Spleen (tissue), 11 donors: ENCODE measurements around the gene ZNF436. TPM values are rescaled to one million over a fixed set of nuclear protein-coding genes. Genes with fewer than 3 reads are reported as not detected.

ENCODE experiments used
- DNase-seq: peaks from one replicate; pipeline ENCODE4 v3.0.0-alpha.2; 2020
- H3K27ac ChIP-seq, 8 donors: fragments of 200-600 bp; sonication (generic) in 7 of 8; 1 replicate in 4 of 8; 2 replicates in 4 of 8; pipeline versions ENCODE4 v1.5.0 to v1.8.0; 2016 to 2021; ENCODE audit warnings: inconsistent platforms in 4 of 8, mild to moderate bottlenecking in 4 of 8, moderate library complexity in 1 of 8
- H3K27me3 ChIP-seq, 7 donors: fragments of 200-600 bp; sonication (generic) in 6 of 7; replicated peaks in 1 of 7; 1 replicate in 4 of 7; 2 replicates in 3 of 7; pipeline versions ENCODE4 v1.5.0 to v1.8.0; 2016 to 2021; ENCODE audit warnings: inconsistent platforms in 3 of 7, mild to moderate bottlenecking in 1 of 7
- H3K36me3 ChIP-seq, 6 donors: fragments of 200-600 bp; sonication (generic) in 5 of 6; 1 replicate in 4 of 6; 2 replicates in 2 of 6; pipeline versions ENCODE4 v1.5.0 to v1.8.0; 2016 to 2021; ENCODE audit warnings: inconsistent platforms in 2 of 6
- H3K4me1 ChIP-seq, 6 donors: fragments of 200-600 bp; sonication (generic) in 5 of 6; 1 replicate in 3 of 6; 2 replicates in 3 of 6; pipeline versions ENCODE4 v1.5.0 to v1.8.0; 2016 to 2021; ENCODE audit warnings: inconsistent platforms in 3 of 6
- H3K4me3 ChIP-seq, 8 donors: fragments of 200-600 bp; sonication (generic) in 7 of 8; 1 replicate in 4 of 8; 2 replicates in 4 of 8; pipeline versions ENCODE4 v1.5.0 to v1.8.0; 2016 to 2021; ENCODE audit warnings: inconsistent platforms in 4 of 8, mild to moderate bottlenecking in 4 of 8, moderate library complexity in 2 of 8
- H3K9me3 ChIP-seq, 8 donors: fragments of 200-600 bp; sonication (generic) in 7 of 8; 1 replicate in 4 of 8; 2 replicates in 4 of 8; pipeline versions ENCODE4 v1.5.0 to v1.8.0; 2016 to 2021; ENCODE audit warnings: inconsistent platforms in 4 of 8
- CTCF ChIP-seq, 11 experiments: fragments of 200-600 bp in 7 of 11; fragments of 450-650 bp in 4 of 11; sonication (generic) in 4 of 11; IDR thresholded peaks in 8 of 11; conservative IDR thresholded peaks in 3 of 11; 1 replicate in 7 of 11; 2 replicates in 4 of 11; pipeline versions ENCODE4 v1.4.0 to v1.8.0; 2016 to 2021; ENCODE audit warnings: antibody characterized with exemption in 11 of 11, inconsistent platforms in 4 of 11, mild to moderate bottlenecking in 1 of 11
- POLR2A ChIP-seq, 3 donors: fragments of 450-650 bp; IDR thresholded peaks; one replicate each; pipeline ENCODE4 v1.5.1; 2017; ENCODE audit warnings: antibody characterized with exemption in 3 of 3, mild to moderate bottlenecking in 1 of 3
- POLR2AphosphoS5 ChIP-seq, 3 donors: sonication (generic); formaldehyde crosslinking; IDR thresholded peaks; one replicate each; pipeline ENCODE4 v1.5.1; 2017; ENCODE audit warnings: antibody characterized with exemption in 3 of 3
- WGBS, 5 donors: extraction: QIAGEN DNeasy Blood & Tissue Kit in 3 of 5; methylation state at CpG; one replicate each; pipeline versions ENCODE4 v1.1.5 to v1.1.7; 2013 to 2018; 5-methylcytosine and 5-hydroxymethylcytosine counted together
- intact Hi-C: fragments of 100-400 bp; cut with DNase I; formaldehyde crosslinking; loops from one replicate; pipeline ENCODE4 v1.15.0; 2023; ENCODE audit warnings: low total_unique reads
- polyA plus RNA-seq, 3 donors: library from polyadenylated mRNA; stranded (reverse); fragments of 200-250 nt; gene quantifications; one replicate each; pipeline ENCODE4 v1.2.1, GENCODE V29; 2013
- total RNA-seq, 7 donors: library from RNA; depleted of rRNA in 3 of 7; stranded (reverse); fragments of >200 nt in 3 of 7; fragmentation: NEBNext Ultra II Directional in 4 of 7; extraction: Animal tissue kit (Norgen Biotek cat#: 25700) in 4 of 7; gene quantifications; one replicate each; pipeline versions ENCODE4 v1.1.0 to v1.2.1, GENCODE V29; 2016 to 2021
- donor health status: healthy with polysubstance abuse.
- donor health status: DM: no; HTN: no; CAD: no; lungs with moderate emphysema.
- donor health status: DM: no; HTN: no; CAD: no.
- donor health status: Bipolar disorder and iron deficiency.
- donor health status: healthy.
- donor health status: DM: no; HTN: no; CAD: no.
- donor health status: DM: yes; HTN: yes; CAD: no.

The ZNF436 gene
- total and polyA plus RNA-seq, 10 donors = 2.8 to 32.1 (median 18.5) TPM

GRCh38 chr1:23387494-23387893 lies 17.9 kb upstream of the ZNF436 start:
- Histone ChIP-seq H3K4me3 (no peak overlapping the region), H3K27me3 (no peaks in the 10 kb centered on the region), H3K36me3 (no peaks in the 10 kb centered on the region), H3K9me3 (no peaks in the 10 kb centered on the region), H3K27ac (no peak overlapping the region), H3K4me1 (peaks cover 0 to 18% (median 6%) of the 10 kb centered on the region in 6 donors)
- 73 to 89% (median 86%) methylated on average over 8 of the region's 8 CpGs for WGBS, 5 donors
- DNase-seq = no peak
- TF ChIP-seq POLR2A (IDR thresholded peaks at IDR 0.05) (no peak), POLR2AphosphoS5 (IDR thresholded peaks at IDR 0.05) (no peak), CTCF (IDR thresholded peaks at IDR 0.05 in 8 of 11, conservative IDR thresholded peaks at IDR 0.05 in 3 of 11) (no peak)
- intact Hi-C loops = no loop called here

GRCh38 chr1:23385119-23385621 lies 15.5 kb upstream of the ZNF436 start:
- 74 to 86% (median 83%) methylated on average over 14 of the region's 14 CpGs for WGBS, 5 donors
- Histone ChIP-seq H3K27ac (peak overlapping the region in 2 of 8 donors; percentile 8 to 23), H3K27me3 (no peaks in the 10 kb centered on the region), H3K4me1 (peaks cover 0 to 18% (median 6%) of the 10 kb centered on the region in 6 donors), H3K9me3 (no peaks in the 10 kb centered on the region), H3K36me3 (no peaks in the 10 kb centered on the region), H3K4me3 (no peak overlapping the region)
- intact Hi-C loops = no loop called here
- TF ChIP-seq POLR2AphosphoS5 (IDR thresholded peaks at IDR 0.05) (no peak), POLR2A (IDR thresholded peaks at IDR 0.05) (no peak), CTCF (IDR thresholded peaks at IDR 0.05 in 8 of 11, conservative IDR thresholded peaks at IDR 0.05 in 3 of 11) (no peak)
- no peak for DNase-seq

- 71 to 79% (median 76%) methylated on average over 10 to 11 of the region's 11 CpGs for WGBS, 5 donors
- TF ChIP-seq POLR2AphosphoS5 (IDR thresholded peaks at IDR 0.05) (no peak), CTCF (IDR thresholded peaks at IDR 0.05 in 8 of 11, conservative IDR thresholded peaks at IDR 0.05 in 3 of 11) (no peak), POLR2A (IDR thresholded peaks at IDR 0.05) (no peak)
- intact Hi-C loops = no loop called here
- Histone ChIP-seq H3K27ac (peak overlapping the region in 3 of 8 donors; percentile 13 to 46 (median 23)), H3K36me3 (no peaks in the 10 kb centered on the region), H3K9me3 (no peaks in the 10 kb centered on the region), H3K27me3 (no peaks in the 10 kb centered on the region), H3K4me1 (peaks cover 0 to 18% (median 6%) of the 10 kb centered on the region in 6 donors), H3K4me3 (no peak overlapping the region)
- no peak for DNase-seq
Measured at GRCh38 chr1:23384312-23385058, 14.8 kb upstream of the ZNF436 start.

GRCh38 chr1:23383577-23384311 lies 14.1 kb upstream of the ZNF436 start:
- Histone ChIP-seq H3K27ac (peak overlapping the region in 3 of 8 donors; percentile 13 to 46 (median 23)), H3K4me1 (peaks cover 0 to 18% (median 7%) of the 10 kb centered on the region in 6 donors), H3K9me3 (no peaks in the 10 kb centered on the region), H3K27me3 (no peaks in the 10 kb centered on the region), H3K36me3 (no peaks in the 10 kb centered on the region), H3K4me3 (no peak overlapping the region)
- intact Hi-C loops = no loop called here
- 67 to 83% (median 70%) methylated on average over 8 of the region's 8 CpGs for WGBS, 5 donors
- DNase-seq = no peak
- TF ChIP-seq POLR2A (IDR thresholded peaks at IDR 0.05) (no peak), POLR2AphosphoS5 (IDR thresholded peaks at IDR 0.05) (no peak), CTCF (IDR thresholded peaks at IDR 0.05 in 8 of 11, conservative IDR thresholded peaks at IDR 0.05 in 3 of 11) (no peak)
